Activated naive CD4-positive, alpha-beta T cell (primary cell): ENCODE data around the gene COMT.
"Not testable (repeated sequence)": the region's sequence is repeated elsewhere in the genome, so short reads cannot be mapped to it uniquely, and the experiment has no call there.

Source experiments
- DNase-seq, 4 experiments: peaks; one replicate each; lab custom pipeline; 2025; lab: John Stamatoyannopoulos, UW

COMT gene

GRCh38 chr22:19929586-19930550, 11.7 kb upstream of the COMT start:
- DNase-seq = no peak

GRCh38 chr22:19930551-19931486, 10.8 kb upstream of the COMT start:
- DNase-seq = no peak

- no peak for DNase-seq
Measured at GRCh38 chr22:19931514-19931913, 10.1 kb upstream of the COMT start.

GRCh38 chr22:19932367-19933206, 9.0 kb upstream of the COMT start:
- no peak for DNase-seq

GRCh38 chr22:19933341-19934241, 8.0 kb upstream of the COMT start:
- no peak for DNase-seq

- not testable (repeated sequence) for DNase-seq
Measured at GRCh38 chr22:19935123-19935718, 6.4 kb upstream of the COMT start.

GRCh38 chr22:19936513-19936912, 5.1 kb upstream of the COMT start:
- no peak for DNase-seq

- no peak for DNase-seq
Measured at GRCh38 chr22:19937616-19938473, 3.7 kb upstream of the COMT start.

GRCh38 chr22:19940536-19941364, 822 bp upstream of the COMT start:
- no peak for DNase-seq

- DNase-seq = no peak
Measured at GRCh38 chr22:19942157-19943081, 847 bp downstream of the COMT start.

- DNase-seq = no peak
Measured at GRCh38 chr22:19943082-19944026, 1.8 kb downstream of the COMT start.

- no peak for DNase-seq
Measured at GRCh38 chr22:19948057-19948760, 6.6 kb downstream of the COMT start.

GRCh38 chr22:19951346-19951745, 9.8 kb downstream of the COMT start:
- DNase-seq = no peak

GRCh38 chr22:19955241-19956128, 13.9 kb downstream of the COMT start:
- no peak for DNase-seq
